H9 (cell line): Measurements from ENCODE around the gene SEMA4D. TPM values are rescaled to one million over a fixed set of nuclear protein-coding genes. Genes with fewer than 3 reads are reported as not detected.

Experiments used
- DNase-seq: peaks from one replicate; pipeline ENCODE4 v3.0.0-alpha.2; 2017
- H2AFZ ChIP-seq: one replicate; pipeline ENCODE4 v1.6.1; 2013; ENCODE audit warnings: mild to moderate bottlenecking, low read length, control low read depth, moderate library complexity
- H2AK5ac ChIP-seq: 2 replicates; pipeline ENCODE4 v1.6.1; 2013; ENCODE audit warnings: low read length, control low read depth, mixed read lengths; ENCODE audit not compliant: insufficient read length
- H2BK120ac ChIP-seq: one replicate; pipeline ENCODE4 v1.6.1; 2013; ENCODE audit warnings: low read depth, mild to moderate bottlenecking, low read length, control low read depth, inconsistent platforms; ENCODE audit not compliant: poor library complexity, severe bottlenecking
- H2BK12ac ChIP-seq: 2 replicates; pipeline ENCODE4 v1.6.1; 2013; ENCODE audit warnings: low read length, control low read depth, mixed read lengths, low read depth; ENCODE audit not compliant: insufficient read length
- H2BK15ac ChIP-seq: 2 replicates; pipeline ENCODE4 v1.6.1; 2013; ENCODE audit warnings: low read depth, low read length, control low read depth
- H2BK20ac ChIP-seq: one replicate; pipeline ENCODE4 v1.6.1; 2013; ENCODE audit warnings: low read depth, mild to moderate bottlenecking, low read length, control low read depth, inconsistent platforms; ENCODE audit not compliant: poor library complexity, severe bottlenecking
- H2BK5ac ChIP-seq: 2 replicates; pipeline ENCODE4 v1.6.1; 2013; ENCODE audit warnings: low read length, control low read depth, mixed read lengths; ENCODE audit not compliant: insufficient read length
- H3K14ac ChIP-seq: 2 replicates; pipeline ENCODE4 v1.6.1; 2013; ENCODE audit warnings: low read length, control low read depth; ENCODE audit not compliant: insufficient read depth
- H3K18ac ChIP-seq: 2 replicates; pipeline ENCODE4 v1.6.1; 2013; ENCODE audit warnings: low read depth, mild to moderate bottlenecking, mixed read lengths, low read length, control low read depth; ENCODE audit not compliant: insufficient read length
- H3K23ac ChIP-seq: 2 replicates; pipeline ENCODE4 v1.6.1; 2013; ENCODE audit warnings: low read length, control low read depth, mixed read lengths, low read depth; ENCODE audit not compliant: insufficient read length
- H3K23me2 ChIP-seq: 2 replicates; pipeline ENCODE4 v1.6.1; 2013; ENCODE audit warnings: low read depth, mild to moderate bottlenecking, mixed read lengths, low read length, control low read depth; ENCODE audit not compliant: insufficient read length, poor library complexity, severe bottlenecking
- H3K27ac ChIP-seq: 2 replicates; pipeline ENCODE4 v1.5.1; 2013; ENCODE audit warnings: low read length, control low read depth, mixed read lengths, low read depth; ENCODE audit not compliant: insufficient read length
- H3K27me3 ChIP-seq: 2 replicates; pipeline ENCODE4 v1.6.1; 2013; ENCODE audit warnings: low read length, control low read depth, inconsistent platforms; ENCODE audit not compliant: insufficient read depth
- H3K4ac ChIP-seq: 2 replicates; pipeline ENCODE4 v1.6.1; 2013; ENCODE audit warnings: low read depth, mild to moderate bottlenecking, control low read depth, inconsistent platforms, low read length, moderate library complexity
- H3K4me1 ChIP-seq: 2 replicates; pipeline ENCODE4 v1.6.1; 2013; ENCODE audit warnings: low read length, control low read depth, inconsistent platforms; ENCODE audit not compliant: insufficient read depth
- H3K4me2 ChIP-seq: 2 replicates; pipeline ENCODE4 v1.6.1; 2013; ENCODE audit warnings: low read length, control low read depth, mixed read lengths; ENCODE audit not compliant: insufficient read length, insufficient read depth
- H3K56ac ChIP-seq: 2 replicates; pipeline ENCODE4 v1.6.1; 2013; ENCODE audit warnings: low read depth, mild to moderate bottlenecking, mixed read lengths, low read length, control low read depth; ENCODE audit not compliant: insufficient read length
- H3K79me1 ChIP-seq: 2 replicates; pipeline ENCODE4 v1.6.1; 2013; ENCODE audit warnings: low read depth, mild to moderate bottlenecking, moderate library complexity, low read length, control low read depth, inconsistent platforms; ENCODE audit not compliant: insufficient read depth, poor library complexity, severe bottlenecking
- H3K79me2 ChIP-seq: 2 replicates; pipeline ENCODE4 v1.6.1; 2013; ENCODE audit warnings: low read length, control low read depth, inconsistent platforms; ENCODE audit not compliant: insufficient read depth
- H3K9ac ChIP-seq: 2 replicates; pipeline ENCODE4 v1.6.1; 2013; ENCODE audit warnings: low read length, control low read depth, mixed read lengths; ENCODE audit not compliant: insufficient read length; ENCODE audit errors: extremely low read depth
- H3K9me3 ChIP-seq: one replicate; pipeline ENCODE4 v1.6.1; 2013; ENCODE audit warnings: low read depth, low read length, inconsistent platforms; ENCODE audit not compliant: control insufficient read depth
- H3T11ph ChIP-seq: one replicate; pipeline ENCODE4 v1.6.1; 2013; ENCODE audit warnings: mild to moderate bottlenecking, low read length, control low read depth, inconsistent platforms
- H4K20me1 ChIP-seq: one replicate; pipeline ENCODE4 v1.6.1; 2013; ENCODE audit not compliant: control insufficient read depth, insufficient read length, insufficient read depth
- H4K5ac ChIP-seq: 2 replicates; pipeline ENCODE4 v1.6.1; 2013; ENCODE audit warnings: low read depth, mild to moderate bottlenecking, mixed read lengths, low read length, control low read depth; ENCODE audit not compliant: insufficient read length
- H4K8ac ChIP-seq: replicated peaks from 2 replicates; pipeline ENCODE4 v1.6.1; 2013; ENCODE audit warnings: low read length, control low read depth, mixed read lengths, low read depth; ENCODE audit not compliant: insufficient read length
- H4K91ac ChIP-seq: 2 replicates; pipeline ENCODE4 v1.6.1; 2013; ENCODE audit warnings: low read depth, mild to moderate bottlenecking, moderate library complexity, mixed read lengths, low read length, control low read depth; ENCODE audit not compliant: insufficient read length
- H3K27ac Mint-ChIP-seq, 3 experiments: 2 replicates in 2 of 3; 3 replicates in 1 of 3; pipeline ENCODE4 v1.8.0; 2020 to 2021; ENCODE audit warnings: mixed read lengths in 3 of 3, mild to moderate bottlenecking in 1 of 3, moderate library complexity in 1 of 3
- H3K27me3 Mint-ChIP-seq: 2 replicates; pipeline ENCODE4 v1.8.0; 2021; ENCODE audit warnings: low read depth, mild to moderate bottlenecking, moderate library complexity, mixed read lengths
- H3K36me3 Mint-ChIP-seq, 3 experiments: 2 replicates in 2 of 3; 3 replicates in 1 of 3; pipeline ENCODE4 v1.8.0; 2020 to 2021; ENCODE audit warnings: low read depth in 3 of 3, mixed read lengths in 3 of 3; ENCODE audit not compliant: insufficient read depth in 1 of 3
- H3K4me1 Mint-ChIP-seq, 2 experiments: 2 replicates each; pipeline ENCODE4 v1.8.0; 2020; ENCODE audit warnings: mixed read lengths in 2 of 2
- H3K4me3 Mint-ChIP-seq, 2 experiments: 2 replicates in 1 of 2; 3 replicates in 1 of 2; pipeline ENCODE4 v1.8.0; 2020 to 2021; ENCODE audit warnings: mild to moderate bottlenecking in 2 of 2, mixed read lengths in 2 of 2, moderate library complexity in 1 of 2
- H3K9me3 Mint-ChIP-seq, 2 experiments: 2 replicates in 1 of 2; 3 replicates in 1 of 2; pipeline ENCODE4 v1.8.0; 2020; ENCODE audit warnings: mild to moderate bottlenecking in 2 of 2, mixed read lengths in 2 of 2, moderate library complexity in 1 of 2
- WGBS: extraction: QIAGEN DNeasy Blood & Tissue Kit; methylation state at CpG from one replicate; pipeline ENCODE4 v1.1.7; 2013; ENCODE audit warnings: missing lambda C conversion rate, low lambda C conversion rate, mixed read lengths; ENCODE audit not compliant: insufficient read length; ENCODE audit errors: extremely low coverage; 5-methylcytosine and 5-hydroxymethylcytosine counted together
- total RNA-seq: library from RNA; stranded (reverse); gene quantifications from 2 replicates; pipeline ENCODE4 v1.2.1, GENCODE V29; 2021
- TF ChIP-seq, protein P1 (sequence below): fragments of 200-600 bp; sonication (generic); conservative IDR thresholded peaks from 3 replicates; pipeline ENCODE4 v1.8.0; 2021; ENCODE audit warnings: antibody characterized with exemption, mild to moderate bottlenecking

Gene SEMA4D
- total RNA-seq, 1 experiment from 2014 or later, result 47.2 TPM

DNA sequence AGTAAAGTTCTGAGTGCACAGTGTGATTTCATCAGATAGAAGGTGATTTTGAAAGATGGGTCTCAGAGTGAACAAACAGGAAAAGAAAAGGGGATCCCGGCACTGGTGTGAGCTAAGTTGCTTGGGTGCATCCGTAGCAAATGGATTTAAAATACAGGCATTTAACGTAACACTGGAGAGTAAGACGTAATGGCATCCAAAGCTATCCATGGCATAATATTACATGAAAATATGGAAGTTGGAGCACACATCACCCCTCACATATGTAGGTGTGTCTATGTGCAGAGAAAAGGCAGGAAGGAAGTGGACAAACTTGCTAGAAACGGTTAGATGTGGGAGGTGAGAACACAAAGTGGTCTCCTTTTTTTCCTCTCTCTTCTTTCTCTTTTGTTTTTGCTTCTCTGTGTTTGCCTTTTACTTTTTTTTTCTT lies 38.2 kb upstream of the SEMA4D start:
- H3K36me3 Mint-ChIP-seq, result 0 out of 7 replicates have a peak, but pooled peaks cover 0 to 4% (median 0%) of the 10 kb centered on the region in 3 experiments
- H3K9me3 Mint-ChIP-seq, result peaks cover 3 to 4% of the 10 kb centered on the region in 2 experiments; a peak in 2 of 5 replicates
- Histone ChIP-seq H3K9ac (no peak overlapping the region), H2BK12ac (no peak overlapping the region), H2BK15ac (no peak overlapping the region), H3T11ph (no peak overlapping the region), H3K79me1 (no peaks in the 10 kb centered on the region), H3K56ac (no peak overlapping the region), H3K79me2 (no peaks in the 10 kb centered on the region), H3K23me2 (no peaks in the 10 kb centered on the region), H4K5ac (no peak overlapping the region), H3K4me1 (no peaks in the 10 kb centered on the region), H3K9me3 (no peaks in the 10 kb centered on the region), H3K14ac (no peak overlapping the region), H2BK120ac (no peak overlapping the region), H2AFZ (no peak overlapping the region), H3K27me3 (no peaks in the 10 kb centered on the region), H3K18ac (no peak overlapping the region), H3K27ac (no peak overlapping the region), H4K91ac (no peak overlapping the region), H4K20me1 (no peaks in the 10 kb centered on the region), H2AK5ac (no peak overlapping the region), H3K4me2 (no peak overlapping the region), H4K8ac (no peak overlapping the region), H3K23ac (no peak overlapping the region), H2BK20ac (no peak overlapping the region), H3K4ac (no peak overlapping the region), H2BK5ac (no peak overlapping the region)
- peaks cover 5% of the 10 kb centered on the region in 2 experiments for H3K4me1 Mint-ChIP-seq
- no CpG with 5 or more reads among the region's 5 CpGs for WGBS
- no peak for DNase-seq
- H3K27me3 Mint-ChIP-seq, result peaks cover 2% of the 10 kb centered on the region
- TF ChIP-seq, protein P1, sequence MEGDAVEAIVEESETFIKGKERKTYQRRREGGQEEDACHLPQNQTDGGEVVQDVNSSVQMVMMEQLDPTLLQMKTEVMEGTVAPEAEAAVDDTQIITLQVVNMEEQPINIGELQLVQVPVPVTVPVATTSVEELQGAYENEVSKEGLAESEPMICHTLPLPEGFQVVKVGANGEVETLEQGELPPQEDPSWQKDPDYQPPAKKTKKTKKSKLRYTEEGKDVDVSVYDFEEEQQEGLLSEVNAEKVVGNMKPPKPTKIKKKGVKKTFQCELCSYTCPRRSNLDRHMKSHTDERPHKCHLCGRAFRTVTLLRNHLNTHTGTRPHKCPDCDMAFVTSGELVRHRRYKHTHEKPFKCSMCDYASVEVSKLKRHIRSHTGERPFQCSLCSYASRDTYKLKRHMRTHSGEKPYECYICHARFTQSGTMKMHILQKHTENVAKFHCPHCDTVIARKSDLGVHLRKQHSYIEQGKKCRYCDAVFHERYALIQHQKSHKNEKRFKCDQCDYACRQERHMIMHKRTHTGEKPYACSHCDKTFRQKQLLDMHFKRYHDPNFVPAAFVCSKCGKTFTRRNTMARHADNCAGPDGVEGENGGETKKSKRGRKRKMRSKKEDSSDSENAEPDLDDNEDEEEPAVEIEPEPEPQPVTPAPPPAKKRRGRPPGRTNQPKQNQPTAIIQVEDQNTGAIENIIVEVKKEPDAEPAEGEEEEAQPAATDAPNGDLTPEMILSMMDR, result no peak
- H3K27ac Mint-ChIP-seq, result no peak overlapping the region
- no peak overlapping the region for H3K4me3 Mint-ChIP-seq
